ENCODE data around the gene GALNT10. TPM values are rescaled to one million over a fixed set of nuclear protein-coding genes. Genes with fewer than 3 reads are reported as not detected.

The GALNT10 gene
- total RNA-seq, 1 donor from 2014 or later = 27.6 TPM

GRCh38 chr5:154205441-154206117 is 15.0 kb downstream of the GALNT10 start:
- Histone ChIP-seq H3K27me3 (ENCODE audit: control insufficient read depth, insufficient read depth, low read length) (no peaks in the 10 kb centered on the region), H3K4me3 (ENCODE audit: low read depth, low read length) (no peak overlapping the region), H3K36me3 (ENCODE audit: control insufficient read depth, insufficient read depth, low read length) (peaks cover 4% of the 10 kb centered on the region)
- TF ChIP-seq CTCF (IDR thresholded peaks at IDR 0.05; ENCODE audit: insufficient read depth, low read length, poor library complexity, severe bottlenecking) = no peak
- no peak for DNase-seq (ENCODE audit: low read depth)

- TF ChIP-seq CTCF (IDR thresholded peaks at IDR 0.05; ENCODE audit: insufficient read depth, low read length, poor library complexity, severe bottlenecking) = no peak
- Histone ChIP-seq H3K36me3 (ENCODE audit: control insufficient read depth, insufficient read depth, low read length) (peaks cover 2% of the 10 kb centered on the region), H3K27me3 (ENCODE audit: control insufficient read depth, insufficient read depth, low read length) (no peaks in the 10 kb centered on the region), H3K4me3 (ENCODE audit: low read depth, low read length) (no peak overlapping the region)
- DNase-seq (ENCODE audit: low read depth) = no peak
Observed at GRCh38 chr5:154206311-154206710, 15.8 kb downstream of the GALNT10 start.

GRCh38 chr5:154207204-154207603 is 16.7 kb downstream of the GALNT10 start:
- H3K4me3 ChIP-seq (ENCODE audit: low read depth, low read length) = no peak overlapping the region
- no peaks in the 10 kb centered on the region for H3K27me3 ChIP-seq (ENCODE audit: control insufficient read depth, insufficient read depth, low read length)
- TF ChIP-seq CTCF (IDR thresholded peaks at IDR 0.05; ENCODE audit: insufficient read depth, low read length, poor library complexity, severe bottlenecking) = no peak
- peaks cover 2% of the 10 kb centered on the region for H3K36me3 ChIP-seq (ENCODE audit: control insufficient read depth, insufficient read depth, low read length)
- DNase-seq (ENCODE audit: low read depth) = no peak

GRCh38 chr5:154209591-154210081 is 19.1 kb downstream of the GALNT10 start:
- H3K4me3 ChIP-seq (ENCODE audit: low read depth, low read length) = no peak overlapping the region
- TF ChIP-seq CTCF (IDR thresholded peaks at IDR 0.05; ENCODE audit: insufficient read depth, low read length, poor library complexity, severe bottlenecking) = no peak
- DNase-seq (ENCODE audit: low read depth) = no peak
- no peaks in the 10 kb centered on the region for H3K36me3 ChIP-seq (ENCODE audit: control insufficient read depth, insufficient read depth, low read length)
- H3K27me3 ChIP-seq (ENCODE audit: control insufficient read depth, insufficient read depth, low read length) = no peaks in the 10 kb centered on the region

GRCh38 chr5:154210163-154210562 is 19.6 kb downstream of the GALNT10 start:
- no peak for TF ChIP-seq CTCF (IDR thresholded peaks at IDR 0.05; ENCODE audit: insufficient read depth, low read length, poor library complexity, severe bottlenecking)
- H3K4me3 ChIP-seq (ENCODE audit: low read depth, low read length) = no peak overlapping the region
- no peak for DNase-seq (ENCODE audit: low read depth)
- no peaks in the 10 kb centered on the region for H3K27me3 ChIP-seq (ENCODE audit: control insufficient read depth, insufficient read depth, low read length)
- H3K36me3 ChIP-seq (ENCODE audit: control insufficient read depth, insufficient read depth, low read length) = no peaks in the 10 kb centered on the region
